ENCODE measurements around the gene CPA2. TPM values are rescaled to one million over a fixed set of nuclear protein-coding genes. Genes with fewer than 3 reads are reported as not detected.
A peak's percentile ranks its signal among the peaks of the same experiment; 100 is the strongest.

CPA2 gene
- total RNA-seq, 1 donor from 2014 or later: 1.2 TPM

DNA sequence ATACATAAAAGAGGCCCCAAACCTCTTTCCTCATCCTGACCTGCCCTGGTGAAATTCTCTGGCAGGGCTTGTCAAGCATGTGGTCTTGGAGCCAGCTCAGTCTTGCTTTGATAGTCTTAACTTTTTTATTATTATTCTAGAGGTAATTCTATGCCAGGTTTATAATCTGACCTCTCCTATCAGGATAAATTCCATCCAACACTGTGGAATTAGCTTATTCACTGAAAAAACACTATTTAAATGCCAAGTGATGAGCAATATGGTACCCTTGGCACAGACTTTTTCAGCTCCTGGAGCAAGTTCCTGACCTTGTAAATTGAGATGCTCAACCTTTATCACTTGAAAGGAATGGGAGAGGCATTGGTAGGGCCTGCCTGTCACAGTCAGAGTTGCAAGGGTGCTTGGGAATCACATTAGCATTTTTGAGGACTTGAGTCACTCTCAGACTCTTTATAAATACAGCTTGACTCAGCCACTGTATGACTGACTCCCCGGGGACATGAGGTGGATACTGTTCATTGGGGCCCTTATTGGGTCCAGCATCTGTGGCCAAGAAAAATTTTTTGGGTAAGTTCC, 26.1 kb downstream of the CPA2 start, which contains the start of gene CPA4:
CPA4 (plus strand) TSS at position 480 of the 576 bp plus-strand sequence; CDS start at position 500, 20 bp downstream.
- TF ChIP-seq, protein P1, sequence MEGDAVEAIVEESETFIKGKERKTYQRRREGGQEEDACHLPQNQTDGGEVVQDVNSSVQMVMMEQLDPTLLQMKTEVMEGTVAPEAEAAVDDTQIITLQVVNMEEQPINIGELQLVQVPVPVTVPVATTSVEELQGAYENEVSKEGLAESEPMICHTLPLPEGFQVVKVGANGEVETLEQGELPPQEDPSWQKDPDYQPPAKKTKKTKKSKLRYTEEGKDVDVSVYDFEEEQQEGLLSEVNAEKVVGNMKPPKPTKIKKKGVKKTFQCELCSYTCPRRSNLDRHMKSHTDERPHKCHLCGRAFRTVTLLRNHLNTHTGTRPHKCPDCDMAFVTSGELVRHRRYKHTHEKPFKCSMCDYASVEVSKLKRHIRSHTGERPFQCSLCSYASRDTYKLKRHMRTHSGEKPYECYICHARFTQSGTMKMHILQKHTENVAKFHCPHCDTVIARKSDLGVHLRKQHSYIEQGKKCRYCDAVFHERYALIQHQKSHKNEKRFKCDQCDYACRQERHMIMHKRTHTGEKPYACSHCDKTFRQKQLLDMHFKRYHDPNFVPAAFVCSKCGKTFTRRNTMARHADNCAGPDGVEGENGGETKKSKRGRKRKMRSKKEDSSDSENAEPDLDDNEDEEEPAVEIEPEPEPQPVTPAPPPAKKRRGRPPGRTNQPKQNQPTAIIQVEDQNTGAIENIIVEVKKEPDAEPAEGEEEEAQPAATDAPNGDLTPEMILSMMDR (conservative IDR thresholded peaks at IDR 0.05): no peak
- Mint-ChIP-seq H3K27me3 (ENCODE audit: low read depth) (no peaks in the 10 kb centered on the region), H3K36me3 (ENCODE audit: low read depth) (peaks cover 3% of the 10 kb centered on the region), H3K4me1 (peaks cover 28% of the 10 kb centered on the region), H3K9me3 (peaks cover 9% of the 10 kb centered on the region), H3K4me3 (no peak within 1 kb of the TSS), H3K27ac (ENCODE audit: unreplicated experiment) (no peak within 1 kb of the TSS)
- no peak for DNase-seq (ENCODE audit: low read depth, low spot score)

DNA sequence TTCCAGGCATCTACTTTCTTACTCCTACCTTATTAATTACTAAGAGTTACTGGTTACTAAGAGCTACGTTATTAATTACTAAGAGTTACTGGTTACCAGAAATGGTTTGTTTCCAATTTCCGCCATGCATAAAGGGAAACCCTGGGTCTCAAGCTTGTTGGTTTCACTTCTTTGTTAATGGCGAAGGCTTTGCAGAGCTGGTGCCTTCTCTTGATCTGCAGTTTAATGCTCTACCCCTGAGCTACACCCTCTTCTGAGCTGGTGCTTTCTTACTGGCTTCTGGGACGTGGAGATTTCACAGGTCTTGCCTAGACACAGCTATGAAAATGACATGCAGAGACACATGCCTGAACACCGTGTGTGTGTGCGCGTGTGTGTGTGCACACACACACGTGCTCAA, 26.9 kb downstream of the CPA2 start:
- H3K4me1 Mint-ChIP-seq: peaks cover 36% of the 10 kb centered on the region
- H3K4me3 Mint-ChIP-seq: no peak overlapping the region
- H3K27ac Mint-ChIP-seq (ENCODE audit: unreplicated experiment): no peak overlapping the region
- no peak for DNase-seq (ENCODE audit: low read depth, low spot score)
- no peaks in the 10 kb centered on the region for H3K27me3 Mint-ChIP-seq (ENCODE audit: low read depth)
- TF ChIP-seq, protein P1 (conservative IDR thresholded peaks at IDR 0.05): no peak
- H3K36me3 Mint-ChIP-seq (ENCODE audit: low read depth): peaks cover 3% of the 10 kb centered on the region
- peaks cover 9% of the 10 kb centered on the region for H3K9me3 Mint-ChIP-seq

DNA sequence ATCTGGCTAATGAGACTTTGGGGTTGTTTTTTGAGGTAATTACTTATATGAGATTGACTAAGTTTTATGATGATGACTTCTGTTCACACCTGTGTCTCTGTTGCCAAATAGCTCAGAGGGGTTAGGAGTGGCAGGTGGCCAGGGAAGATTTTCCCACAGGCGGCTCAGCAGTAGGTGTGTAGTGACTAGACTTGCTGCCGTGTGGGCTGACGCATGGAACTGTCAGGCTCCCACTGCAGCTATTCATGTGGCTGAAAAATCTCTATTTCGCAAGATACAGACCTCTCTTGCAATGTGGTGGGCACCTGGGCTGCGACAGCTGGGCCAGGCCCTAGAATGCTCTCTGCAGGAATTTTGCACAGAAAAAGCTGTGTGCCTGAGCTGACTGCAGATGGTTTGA, 27.7 kb downstream of the CPA2 start:
- no peak overlapping the region for H3K27ac Mint-ChIP-seq (ENCODE audit: unreplicated experiment)
- DNase-seq (ENCODE audit: low read depth, low spot score): no peak
- TF ChIP-seq, protein P1 (conservative IDR thresholded peaks at IDR 0.05): no peak
- H3K4me3 Mint-ChIP-seq: no peak overlapping the region
- peaks cover 9% of the 10 kb centered on the region for H3K9me3 Mint-ChIP-seq
- H3K4me1 Mint-ChIP-seq: peaks cover 44% of the 10 kb centered on the region
- no peaks in the 10 kb centered on the region for H3K27me3 Mint-ChIP-seq (ENCODE audit: low read depth)
- peaks cover 3% of the 10 kb centered on the region for H3K36me3 Mint-ChIP-seq (ENCODE audit: low read depth)

DNA sequence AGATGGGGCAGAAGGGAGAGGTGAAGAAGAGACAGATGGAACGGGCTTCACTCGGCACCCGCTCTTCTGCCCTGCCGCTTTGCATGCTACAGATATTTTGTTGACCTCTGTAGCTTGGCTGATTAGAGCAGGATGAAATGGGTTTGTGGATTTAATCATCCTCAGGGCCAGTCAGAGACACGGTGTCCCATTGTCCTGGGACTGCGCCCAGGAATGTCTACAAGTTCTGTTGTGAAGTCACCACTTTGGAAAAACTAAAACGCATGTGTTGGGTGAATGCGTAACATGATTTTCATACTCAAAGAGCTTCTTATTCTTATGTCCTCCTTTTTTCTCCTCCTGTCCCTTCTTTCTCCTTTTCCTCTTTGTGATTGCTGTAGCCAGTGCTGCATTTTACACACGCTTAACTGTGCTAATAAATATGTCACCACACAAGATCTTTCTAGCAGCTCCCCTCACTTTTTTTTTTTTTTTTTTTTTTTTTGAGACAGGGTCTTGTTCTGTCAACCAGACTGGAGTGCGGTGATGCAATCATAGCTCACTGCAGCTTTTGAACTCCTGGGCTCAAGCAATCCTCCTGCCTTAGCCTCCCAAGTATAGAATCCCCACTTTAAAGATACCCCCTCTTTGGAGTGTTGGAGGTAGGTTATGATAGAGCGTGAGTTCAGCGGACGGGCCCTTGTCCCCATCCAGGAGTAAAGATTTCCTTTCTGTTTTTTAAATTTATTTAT, 29.7 kb downstream of the CPA2 start:
- Mint-ChIP-seq H3K27ac (ENCODE audit: unreplicated experiment) (no peak overlapping the region), H3K4me1 (peaks cover 58% of the 10 kb centered on the region), H3K27me3 (ENCODE audit: low read depth) (no peaks in the 10 kb centered on the region), H3K36me3 (ENCODE audit: low read depth) (no peaks in the 10 kb centered on the region), H3K9me3 (peaks cover 10% of the 10 kb centered on the region), H3K4me3 (no peak overlapping the region)
- TF ChIP-seq, protein P1 (conservative IDR thresholded peaks at IDR 0.05): no peak
- DNase-seq (ENCODE audit: low read depth, low spot score): no peak

DNA sequence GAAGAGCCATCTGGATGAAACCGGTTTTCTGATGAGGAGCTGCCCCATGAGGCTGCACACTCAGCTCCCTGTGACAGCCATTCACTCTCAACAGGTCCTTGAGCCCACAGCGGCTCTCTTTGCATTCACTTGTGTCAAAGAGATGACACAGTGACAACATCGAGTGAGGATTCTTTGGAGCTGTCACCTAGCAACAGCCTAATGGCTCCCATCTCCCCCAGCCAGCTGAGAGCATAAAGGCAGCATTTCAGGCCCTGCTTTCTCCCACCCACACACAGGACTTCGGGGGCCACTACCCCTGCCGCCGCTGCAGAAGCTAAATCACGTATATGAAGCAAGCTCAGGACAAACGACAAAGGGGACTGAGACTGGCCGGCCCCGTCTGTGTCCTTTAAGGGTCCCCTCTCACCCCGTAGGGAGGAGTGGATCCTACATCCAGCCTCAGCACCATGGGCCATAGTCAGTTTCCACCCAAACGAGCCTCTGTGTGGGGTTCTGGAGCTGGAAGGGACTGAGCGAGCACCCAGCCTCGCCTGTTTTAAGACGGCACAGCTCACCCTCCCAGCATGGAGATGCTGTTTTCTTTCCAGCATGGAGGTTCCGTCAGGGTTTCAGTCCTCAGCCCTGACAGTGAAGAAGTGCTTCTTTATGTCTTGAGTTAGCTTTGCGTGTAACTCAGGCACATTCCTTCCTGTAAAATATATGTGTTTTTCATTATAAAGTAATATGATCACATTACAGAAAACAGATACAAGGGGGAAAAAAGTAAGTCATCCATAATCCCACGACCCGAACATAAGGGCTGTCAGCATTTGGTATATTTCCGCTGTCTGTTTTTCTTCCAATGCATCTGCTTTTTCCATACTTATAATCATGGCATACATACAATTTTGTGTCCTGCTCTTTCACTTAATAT, 31.2 kb downstream of the CPA2 start:
- peak overlapping the region; percentile 98 for H3K27ac Mint-ChIP-seq (ENCODE audit: unreplicated experiment)
- DNase-seq (ENCODE audit: low read depth, low spot score): peak; percentile 46
- H3K27me3 Mint-ChIP-seq (ENCODE audit: low read depth): no peaks in the 10 kb centered on the region
- no peaks in the 10 kb centered on the region for H3K36me3 Mint-ChIP-seq (ENCODE audit: low read depth)
- peaks cover 61% of the 10 kb centered on the region for H3K4me1 Mint-ChIP-seq
- peak overlapping the region; percentile 63 for H3K4me3 Mint-ChIP-seq
- TF ChIP-seq, protein P1 (conservative IDR thresholded peaks at IDR 0.05): no peak
- H3K9me3 Mint-ChIP-seq: peaks cover 6% of the 10 kb centered on the region
